ENCODE data around the gene LRMDA. TPM values are rescaled to one million over a fixed set of nuclear protein-coding genes. Genes with fewer than 3 reads are reported as not detected.

LRMDA gene
- total RNA-seq, 3 donors from 2014 or later: 9.4 to 14.9 (median 10.3) TPM

GRCh38 chr10:75880031-75880775 lies 448.8 kb downstream of the LRMDA start:
- TF ChIP-seq CTCF (IDR thresholded peaks at IDR 0.05): no peak
- no peak for DNase-seq

DNA sequence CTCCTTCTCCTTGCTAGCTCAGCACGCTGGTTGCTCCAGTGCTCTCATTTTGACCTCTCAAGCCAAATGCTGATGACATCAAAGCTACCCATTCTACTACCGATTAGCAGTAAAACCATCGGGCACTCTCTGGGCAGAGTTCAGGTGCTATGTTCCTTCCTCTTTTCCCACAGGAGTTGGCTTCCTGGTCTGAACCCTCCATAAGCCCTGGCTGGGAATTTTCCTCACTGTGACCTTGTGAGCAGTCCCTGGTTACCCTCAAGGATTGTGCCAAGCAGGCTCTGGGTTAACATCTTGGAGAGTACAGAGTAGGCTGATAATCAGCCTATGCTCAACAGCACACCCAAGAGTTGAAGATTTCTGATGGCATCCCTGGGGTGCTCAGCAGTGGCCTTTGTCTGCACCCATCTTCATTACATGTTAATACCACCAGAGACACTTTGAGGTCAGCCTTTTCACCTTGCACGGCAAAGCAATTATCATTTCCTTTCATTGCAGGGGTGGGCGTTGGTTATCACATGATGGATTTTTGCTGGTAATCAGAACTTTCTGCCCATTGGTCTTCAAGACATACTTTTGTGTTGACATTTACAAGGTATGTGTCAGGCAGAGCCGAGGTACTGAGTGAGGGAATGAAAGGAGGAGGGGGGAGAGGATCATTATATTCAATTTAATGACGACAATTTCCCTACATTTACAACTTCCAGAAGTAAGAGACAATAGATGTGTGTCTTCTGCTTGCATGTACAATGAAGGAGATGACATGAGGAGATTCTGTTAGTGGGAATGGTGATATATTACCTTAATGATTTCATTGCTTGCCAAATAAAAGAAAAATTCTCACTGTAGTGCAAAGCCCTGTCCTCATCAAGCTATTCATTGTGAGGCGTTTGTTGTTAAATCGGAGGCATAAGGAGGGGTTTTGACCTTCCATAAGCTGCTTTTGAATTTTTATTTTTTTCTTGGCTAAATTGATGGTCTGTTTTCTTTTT lies 452.0 kb downstream of the LRMDA start:
- no peak for TF ChIP-seq CTCF (IDR thresholded peaks at IDR 0.05)

More at GRCh38 chr10:75880031-75880775, 448.8 kb downstream of the LRMDA start:
- ATAC-seq: no peak
- Histone ChIP-seq H3K4me1 (ENCODE audit: low read depth) (no peaks in the 10 kb centered on the region), H3K9me3 (no peaks in the 10 kb centered on the region), H3K36me3 (ENCODE audit: low read depth) (no peaks in the 10 kb centered on the region), H3K4me3 (no peak overlapping the region)
- intact Hi-C loops (cut with DNase I, micrococcal nuclease): no loop called here

GRCh38 chr10:75884808-75885207 lies 453.4 kb downstream of the LRMDA start:
- TF ChIP-seq CTCF (IDR thresholded peaks at IDR 0.05): no peak
- H3K36me3 ChIP-seq (ENCODE audit: low read depth): no peaks in the 10 kb centered on the region
- no peak for DNase-seq
- ATAC-seq: no peak
- no peak overlapping the region for H3K4me3 ChIP-seq
- H3K4me1 ChIP-seq (ENCODE audit: low read depth): no peaks in the 10 kb centered on the region
- H3K9me3 ChIP-seq: no peaks in the 10 kb centered on the region
- intact Hi-C loops (cut with DNase I, micrococcal nuclease): no loop called here

More for the DNA sequence above, 452.0 kb downstream of the LRMDA start:
- H3K4me3 ChIP-seq: no peak overlapping the region
- H3K36me3 ChIP-seq (ENCODE audit: low read depth): no peaks in the 10 kb centered on the region
- no peaks in the 10 kb centered on the region for H3K4me1 ChIP-seq (ENCODE audit: low read depth)
- no peak for DNase-seq
- intact Hi-C loops (cut with DNase I, micrococcal nuclease): no loop called here
- H3K9me3 ChIP-seq: no peaks in the 10 kb centered on the region
- no peak for ATAC-seq

- Histone ChIP-seq H3K4me1 (ENCODE audit: low read depth) (no peaks in the 10 kb centered on the region), H3K4me3 (no peak overlapping the region), H3K36me3 (ENCODE audit: low read depth) (no peaks in the 10 kb centered on the region), H3K9me3 (no peaks in the 10 kb centered on the region)
- no peak for TF ChIP-seq CTCF (IDR thresholded peaks at IDR 0.05)
- intact Hi-C loops (cut with DNase I, micrococcal nuclease): no loop called here
- ATAC-seq: no peak
- DNase-seq: no peak
Observed at GRCh38 chr10:75887369-75887768, 455.9 kb downstream of the LRMDA start.

GRCh38 chr10:75887992-75888680 lies 456.7 kb downstream of the LRMDA start:
- no peaks in the 10 kb centered on the region for H3K36me3 ChIP-seq (ENCODE audit: low read depth)
- ATAC-seq: no peak
- intact Hi-C loops (cut with DNase I, micrococcal nuclease): no loop called here
- no peak for TF ChIP-seq CTCF (IDR thresholded peaks at IDR 0.05)
- H3K4me1 ChIP-seq (ENCODE audit: low read depth): no peaks in the 10 kb centered on the region
- no peaks in the 10 kb centered on the region for H3K9me3 ChIP-seq
- no peak for DNase-seq
- H3K4me3 ChIP-seq: no peak overlapping the region

Data from mucosa of descending colon (tissue), 3 donors.